Measurements from ENCODE around the gene PIGZ. TPM values are rescaled to one million over a fixed set of nuclear protein-coding genes. Genes with fewer than 3 reads are reported as not detected.

PIGZ gene
- polyA plus RNA-seq, 1 donor: 56.8 TPM

GRCh38 chr3:196916221-196916620, 52.4 kb downstream of the PIGZ start:
- no peak overlapping the region for H3K27ac ChIP-seq (ENCODE audit: low read length)

DNA sequence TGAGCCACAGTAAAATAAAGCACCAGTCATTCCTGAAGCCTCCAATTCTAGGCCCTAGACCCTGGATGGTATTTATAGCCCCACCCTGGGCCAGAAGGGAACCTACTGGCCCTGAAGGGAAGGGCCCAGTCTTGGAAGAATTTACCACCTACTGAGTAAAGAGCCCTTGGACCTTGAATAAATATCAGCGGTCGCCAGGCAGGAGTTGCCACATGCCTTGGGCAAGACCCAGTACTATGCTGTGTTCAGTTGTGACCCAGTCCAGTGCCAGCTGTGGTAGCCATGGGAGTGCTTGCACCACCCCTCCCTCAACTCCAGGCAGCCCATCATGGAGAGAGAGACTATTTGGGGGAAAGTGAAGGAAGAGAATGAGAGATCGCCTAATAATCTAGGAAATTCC, 53.3 kb downstream of the PIGZ start:
- H3K4me3 ChIP-seq (ENCODE audit: low read length): no peak overlapping the region
- no peaks in the 10 kb centered on the region for H3K4me1 ChIP-seq (ENCODE audit: control insufficient read depth, insufficient read depth, low read length)
- H3K9me3 ChIP-seq (ENCODE audit: control insufficient read depth, low read depth, low read length): peaks cover 11% of the 10 kb centered on the region
- DNase-seq: no peak
- H3K27ac ChIP-seq (ENCODE audit: low read length): no peak overlapping the region
- no peaks in the 10 kb centered on the region for H3K27me3 ChIP-seq (ENCODE audit: control insufficient read depth, insufficient read depth, low read length)
- WGBS (ENCODE audit: insufficient coverage, low lambda C conversion rate): no CpG with 5 or more reads among the region's 3 CpGs
- H3K36me3 ChIP-seq (ENCODE audit: control insufficient read depth, insufficient read depth, low read length): peaks cover 12% of the 10 kb centered on the region

More at GRCh38 chr3:196916221-196916620, 52.4 kb downstream of the PIGZ start:
- peaks cover 11% of the 10 kb centered on the region for H3K9me3 ChIP-seq (ENCODE audit: control insufficient read depth, low read depth, low read length)
- no peaks in the 10 kb centered on the region for H3K27me3 ChIP-seq (ENCODE audit: control insufficient read depth, insufficient read depth, low read length)
- DNase-seq: no peak
- H3K4me1 ChIP-seq (ENCODE audit: control insufficient read depth, insufficient read depth, low read length): no peaks in the 10 kb centered on the region
- peaks cover 12% of the 10 kb centered on the region for H3K36me3 ChIP-seq (ENCODE audit: control insufficient read depth, insufficient read depth, low read length)
- H3K4me3 ChIP-seq (ENCODE audit: low read length): no peak overlapping the region
- 100% methylated on average over 1 of the region's 1 CpG for WGBS (ENCODE audit: insufficient coverage, low lambda C conversion rate)

GRCh38 chr3:196914866-196915265, 53.8 kb downstream of the PIGZ start:
- H3K9me3 ChIP-seq (ENCODE audit: control insufficient read depth, low read depth, low read length): peaks cover 11% of the 10 kb centered on the region
- no peak overlapping the region for H3K27ac ChIP-seq (ENCODE audit: low read length)
- DNase-seq: no peak
- no peaks in the 10 kb centered on the region for H3K27me3 ChIP-seq (ENCODE audit: control insufficient read depth, insufficient read depth, low read length)
- no peaks in the 10 kb centered on the region for H3K4me1 ChIP-seq (ENCODE audit: control insufficient read depth, insufficient read depth, low read length)
- peaks cover 12% of the 10 kb centered on the region for H3K36me3 ChIP-seq (ENCODE audit: control insufficient read depth, insufficient read depth, low read length)
- no peak overlapping the region for H3K4me3 ChIP-seq (ENCODE audit: low read length)
- no CpG with 5 or more reads among the region's 4 CpGs for WGBS (ENCODE audit: insufficient coverage, low lambda C conversion rate)

DNA sequence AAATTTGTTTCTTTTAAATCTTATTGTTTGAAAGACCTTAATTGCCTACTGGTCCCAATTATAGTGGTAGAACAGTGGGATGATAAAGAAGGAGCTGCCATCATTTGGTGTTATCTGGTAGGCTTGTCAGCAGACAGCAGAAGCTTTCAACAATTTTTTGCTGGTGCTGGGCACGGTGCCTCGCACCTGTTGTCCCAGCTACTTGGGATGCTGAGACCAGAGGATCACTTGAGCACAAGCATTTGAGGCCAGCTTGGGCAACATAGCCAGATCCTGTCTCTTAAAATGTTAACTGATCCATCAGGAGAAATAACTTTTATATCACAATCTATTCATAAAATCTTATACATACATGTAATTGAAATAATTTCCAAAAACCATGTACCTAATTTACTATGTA, 64.9 kb downstream of the PIGZ start:
- no peaks in the 10 kb centered on the region for H3K9me3 ChIP-seq (ENCODE audit: control insufficient read depth, low read depth, low read length)
- H3K4me1 ChIP-seq (ENCODE audit: control insufficient read depth, insufficient read depth, low read length): no peaks in the 10 kb centered on the region
- H3K27ac ChIP-seq (ENCODE audit: low read length): no peak overlapping the region
- no CpG with 5 or more reads among the region's 2 CpGs for WGBS (ENCODE audit: insufficient coverage, low lambda C conversion rate)
- no peak for DNase-seq
- H3K27me3 ChIP-seq (ENCODE audit: control insufficient read depth, insufficient read depth, low read length): no peaks in the 10 kb centered on the region
- H3K36me3 ChIP-seq (ENCODE audit: control insufficient read depth, insufficient read depth, low read length): peaks cover 55% of the 10 kb centered on the region
- H3K4me3 ChIP-seq (ENCODE audit: low read length): no peak overlapping the region

GRCh38 chr3:196902296-196902695, 66.3 kb downstream of the PIGZ start:
- no peaks in the 10 kb centered on the region for H3K4me1 ChIP-seq (ENCODE audit: control insufficient read depth, insufficient read depth, low read length)
- no peaks in the 10 kb centered on the region for H3K27me3 ChIP-seq (ENCODE audit: control insufficient read depth, insufficient read depth, low read length)
- H3K36me3 ChIP-seq (ENCODE audit: control insufficient read depth, insufficient read depth, low read length): peaks cover 48% of the 10 kb centered on the region
- DNase-seq: no peak
- H3K9me3 ChIP-seq (ENCODE audit: control insufficient read depth, low read depth, low read length): no peaks in the 10 kb centered on the region
- H3K4me3 ChIP-seq (ENCODE audit: low read length): no peak overlapping the region
- WGBS (ENCODE audit: insufficient coverage, low lambda C conversion rate): no CpG with 5 or more reads among the region's 1 CpG
- no peak overlapping the region for H3K27ac ChIP-seq (ENCODE audit: low read length)

- WGBS (ENCODE audit: insufficient coverage, low lambda C conversion rate): no CpG with 5 or more reads among the region's 1 CpG
- Histone ChIP-seq H3K27ac (ENCODE audit: low read length) (no peak overlapping the region), H3K9me3 (ENCODE audit: control insufficient read depth, low read depth, low read length) (no peaks in the 10 kb centered on the region), H3K36me3 (ENCODE audit: control insufficient read depth, insufficient read depth, low read length) (peaks cover 48% of the 10 kb centered on the region), H3K4me1 (ENCODE audit: control insufficient read depth, insufficient read depth, low read length) (no peaks in the 10 kb centered on the region), H3K27me3 (ENCODE audit: control insufficient read depth, insufficient read depth, low read length) (no peaks in the 10 kb centered on the region), H3K4me3 (ENCODE audit: low read length) (no peak overlapping the region)
- DNase-seq: no peak
Measured at GRCh38 chr3:196901768-196902167, 66.9 kb downstream of the PIGZ start.

Other genes with a start within 250 kb of the PIGZ start
- gene PAK2, start 229.0 kb downstream of the PIGZ start, polyA plus RNA-seq: 46.2 TPM
- gene SENP5, start 100.9 kb downstream of the PIGZ start, polyA plus RNA-seq: 24.0 TPM
- 106 TPM for gene NCBP2, start 26.3 kb downstream of the PIGZ start, polyA plus RNA-seq
- 414 TPM for gene MELTF, start 61.0 kb upstream of the PIGZ start, polyA plus RNA-seq

All from large intestine (tissue), 3 donors.